Measurements from ENCODE around the gene PTBP3. TPM values are rescaled to one million over a fixed set of nuclear protein-coding genes. Genes with fewer than 3 reads are reported as not detected.
A peak's percentile ranks its signal among the peaks of the same experiment; 100 is the strongest.

Gene PTBP3
- polyA plus RNA-seq, 1 donor from 2014 or later = 36.1 TPM

DNA sequence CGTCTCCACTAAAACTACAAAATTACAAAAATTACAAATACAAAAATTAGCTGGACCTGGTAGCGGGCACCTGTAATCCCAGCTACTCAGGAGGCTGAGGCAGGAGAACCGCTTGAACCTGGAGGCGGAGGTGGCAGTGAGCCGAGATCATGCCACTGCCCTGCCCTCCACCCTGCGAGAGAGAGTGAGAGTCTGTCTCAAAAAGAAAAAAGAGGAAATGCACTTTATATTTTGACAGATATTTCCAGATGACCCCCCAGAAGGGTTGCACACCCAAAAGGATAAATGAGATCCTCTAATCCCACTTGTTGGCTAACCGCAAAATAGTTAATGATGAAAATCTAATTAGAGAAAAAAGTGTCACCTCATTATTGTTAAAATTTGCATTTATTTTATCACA, 48.6 kb upstream of the PTBP3 start:
- TF ChIP-seq EZH2 (IDR thresholded peaks at IDR 0.05; ENCODE audit: borderline replicate concordance, insufficient read depth, low read length, poor library complexity, severe bottlenecking) (no peak), POLR2AphosphoS5 (IDR thresholded peaks at IDR 0.05) (no peak), RAD21 (conservative IDR thresholded peaks at IDR 0.05) (no peak), EP300 (conservative IDR thresholded peaks at IDR 0.05; ENCODE audit: poor library complexity, severe bottlenecking) (no peak), MXI1 (conservative IDR thresholded peaks at IDR 0.05; ENCODE audit: poor library complexity, severe bottlenecking) (no peak), TAF1 (IDR thresholded peaks at IDR 0.05; ENCODE audit: low read depth) (no peak), SMC3 (conservative IDR thresholded peaks at IDR 0.05; ENCODE audit: poor library complexity) (no peak)
- TF ChIP-seq, protein P1, sequence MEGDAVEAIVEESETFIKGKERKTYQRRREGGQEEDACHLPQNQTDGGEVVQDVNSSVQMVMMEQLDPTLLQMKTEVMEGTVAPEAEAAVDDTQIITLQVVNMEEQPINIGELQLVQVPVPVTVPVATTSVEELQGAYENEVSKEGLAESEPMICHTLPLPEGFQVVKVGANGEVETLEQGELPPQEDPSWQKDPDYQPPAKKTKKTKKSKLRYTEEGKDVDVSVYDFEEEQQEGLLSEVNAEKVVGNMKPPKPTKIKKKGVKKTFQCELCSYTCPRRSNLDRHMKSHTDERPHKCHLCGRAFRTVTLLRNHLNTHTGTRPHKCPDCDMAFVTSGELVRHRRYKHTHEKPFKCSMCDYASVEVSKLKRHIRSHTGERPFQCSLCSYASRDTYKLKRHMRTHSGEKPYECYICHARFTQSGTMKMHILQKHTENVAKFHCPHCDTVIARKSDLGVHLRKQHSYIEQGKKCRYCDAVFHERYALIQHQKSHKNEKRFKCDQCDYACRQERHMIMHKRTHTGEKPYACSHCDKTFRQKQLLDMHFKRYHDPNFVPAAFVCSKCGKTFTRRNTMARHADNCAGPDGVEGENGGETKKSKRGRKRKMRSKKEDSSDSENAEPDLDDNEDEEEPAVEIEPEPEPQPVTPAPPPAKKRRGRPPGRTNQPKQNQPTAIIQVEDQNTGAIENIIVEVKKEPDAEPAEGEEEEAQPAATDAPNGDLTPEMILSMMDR (IDR thresholded peaks at IDR 0.05; ENCODE audit: poor library complexity, severe bottlenecking) = no peak
- TF ChIP-seq, protein P2, sequence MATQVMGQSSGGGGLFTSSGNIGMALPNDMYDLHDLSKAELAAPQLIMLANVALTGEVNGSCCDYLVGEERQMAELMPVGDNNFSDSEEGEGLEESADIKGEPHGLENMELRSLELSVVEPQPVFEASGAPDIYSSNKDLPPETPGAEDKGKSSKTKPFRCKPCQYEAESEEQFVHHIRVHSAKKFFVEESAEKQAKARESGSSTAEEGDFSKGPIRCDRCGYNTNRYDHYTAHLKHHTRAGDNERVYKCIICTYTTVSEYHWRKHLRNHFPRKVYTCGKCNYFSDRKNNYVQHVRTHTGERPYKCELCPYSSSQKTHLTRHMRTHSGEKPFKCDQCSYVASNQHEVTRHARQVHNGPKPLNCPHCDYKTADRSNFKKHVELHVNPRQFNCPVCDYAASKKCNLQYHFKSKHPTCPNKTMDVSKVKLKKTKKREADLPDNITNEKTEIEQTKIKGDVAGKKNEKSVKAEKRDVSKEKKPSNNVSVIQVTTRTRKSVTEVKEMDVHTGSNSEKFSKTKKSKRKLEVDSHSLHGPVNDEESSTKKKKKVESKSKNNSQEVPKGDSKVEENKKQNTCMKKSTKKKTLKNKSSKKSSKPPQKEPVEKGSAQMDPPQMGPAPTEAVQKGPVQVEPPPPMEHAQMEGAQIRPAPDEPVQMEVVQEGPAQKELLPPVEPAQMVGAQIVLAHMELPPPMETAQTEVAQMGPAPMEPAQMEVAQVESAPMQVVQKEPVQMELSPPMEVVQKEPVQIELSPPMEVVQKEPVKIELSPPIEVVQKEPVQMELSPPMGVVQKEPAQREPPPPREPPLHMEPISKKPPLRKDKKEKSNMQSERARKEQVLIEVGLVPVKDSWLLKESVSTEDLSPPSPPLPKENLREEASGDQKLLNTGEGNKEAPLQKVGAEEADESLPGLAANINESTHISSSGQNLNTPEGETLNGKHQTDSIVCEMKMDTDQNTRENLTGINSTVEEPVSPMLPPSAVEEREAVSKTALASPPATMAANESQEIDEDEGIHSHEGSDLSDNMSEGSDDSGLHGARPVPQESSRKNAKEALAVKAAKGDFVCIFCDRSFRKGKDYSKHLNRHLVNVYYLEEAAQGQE (IDR thresholded peaks at IDR 0.05; ENCODE audit: borderline replicate concordance) = no peak
- Histone ChIP-seq H3K4me2 (ENCODE audit: low read length) (no peak overlapping the region), H3K79me2 (replicated peaks; ENCODE audit: insufficient read depth, low read length) (peaks cover 5% of the 10 kb centered on the region)

DNA sequence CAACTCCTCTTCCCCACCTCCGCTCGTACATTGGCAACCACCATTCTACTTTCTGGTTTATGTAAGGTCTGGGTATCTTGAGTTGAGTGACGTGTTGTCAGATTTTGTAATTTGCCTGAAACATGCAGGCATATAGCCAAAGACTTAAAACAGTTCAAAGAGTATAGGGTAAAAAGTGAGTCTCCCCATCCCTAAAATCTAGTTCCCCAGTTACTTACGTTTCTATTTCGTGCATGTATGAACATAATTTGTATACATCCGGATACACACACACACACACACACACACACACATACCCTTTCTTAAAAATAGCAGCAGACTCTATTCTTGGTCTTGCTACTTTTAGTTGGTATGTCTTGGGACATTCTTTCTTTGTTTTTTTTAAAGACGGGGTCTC, 47.4 kb upstream of the PTBP3 start:
- Histone ChIP-seq H3K36me3 (ENCODE audit: insufficient read depth, low read length) (no peaks in the 10 kb centered on the region), H3K4me2 (ENCODE audit: low read length) (peak overlapping the region; percentile 66), H3K9ac (ENCODE audit: low read length) (no peak overlapping the region), H3K27ac (ENCODE audit: low read length) (no peak overlapping the region), H3K9me2 (ENCODE audit: insufficient read depth, low read length) (no peaks in the 10 kb centered on the region), H4K20me1 (ENCODE audit: insufficient read depth) (no peaks in the 10 kb centered on the region), H3K27me3 (ENCODE audit: insufficient read depth, low read depth, low read length) (no peaks in the 10 kb centered on the region), H3K9me3 (ENCODE audit: low read length) (no peaks in the 10 kb centered on the region), H3K79me2 (replicated peaks; ENCODE audit: insufficient read depth, low read length) (peaks cover 9% of the 10 kb centered on the region), H3F3A (ENCODE audit: insufficient read depth, low read length, poor library complexity, severe bottlenecking) (no peaks in the 10 kb centered on the region), H3K4me3 (ENCODE audit: low read length) (peak overlapping the region; percentile 87), H2AFZ (ENCODE audit: low read depth, low read length) (no peak overlapping the region)
- TF ChIP-seq EZH2 (IDR thresholded peaks at IDR 0.05; ENCODE audit: borderline replicate concordance, insufficient read depth, low read length, poor library complexity, severe bottlenecking) (no peak), TAF1 (IDR thresholded peaks at IDR 0.05; ENCODE audit: low read depth) (no peak), EP300 (conservative IDR thresholded peaks at IDR 0.05; ENCODE audit: poor library complexity, severe bottlenecking) (no peak), SMC3 (conservative IDR thresholded peaks at IDR 0.05; ENCODE audit: poor library complexity) (no peak), POLR2AphosphoS5 (IDR thresholded peaks at IDR 0.05) (no peak), MXI1 (conservative IDR thresholded peaks at IDR 0.05; ENCODE audit: poor library complexity, severe bottlenecking) (no peak), RAD21 (conservative IDR thresholded peaks at IDR 0.05) (no peak)
- TF ChIP-seq, protein P1 (IDR thresholded peaks at IDR 0.05; ENCODE audit: poor library complexity, severe bottlenecking) = no peak
- TF ChIP-seq, protein P2 (IDR thresholded peaks at IDR 0.05; ENCODE audit: borderline replicate concordance) = no peak

More for the DNA sequence above, 48.6 kb upstream of the PTBP3 start:
- Histone ChIP-seq H3K36me3 (ENCODE audit: insufficient read depth, low read length) (no peaks in the 10 kb centered on the region), H3F3A (ENCODE audit: insufficient read depth, low read length, poor library complexity, severe bottlenecking) (no peaks in the 10 kb centered on the region), H3K27me3 (ENCODE audit: insufficient read depth, low read depth, low read length) (no peaks in the 10 kb centered on the region), H2AFZ (ENCODE audit: low read depth, low read length) (no peak overlapping the region), H3K9me3 (ENCODE audit: low read length) (no peaks in the 10 kb centered on the region), H4K20me1 (ENCODE audit: insufficient read depth) (no peaks in the 10 kb centered on the region), H3K4me3 (ENCODE audit: low read length) (no peak overlapping the region), H3K9ac (ENCODE audit: low read length) (no peak overlapping the region), H3K27ac (ENCODE audit: low read length) (no peak overlapping the region), H3K9me2 (ENCODE audit: insufficient read depth, low read length) (no peaks in the 10 kb centered on the region)

Data from neural cell (in vitro differentiated cells).